HepG2 (cell line): ENCODE measurements around the gene SLC28A3. TPM values are rescaled to one million over a fixed set of nuclear protein-coding genes. Genes with fewer than 3 reads are reported as not detected.

Source experiments
- ATAC-seq: fragments of 200-7000 bp; cut with Tn5 transposase; 3 replicates; pipeline ENCODE4 v1.9.1; 2020; ENCODE audit warnings: mild to moderate bottlenecking, moderate library complexity
- BruUV-seq: library from RNA; stranded (reverse); fragments of 400-500 nt; replicated peaks from 2 replicates; lab custom pipeline; 2021; lab: Mats Ljungman, UMichigan
- CTCF ChIA-PET: fragments of 300-600 bp; formaldehyde crosslinking; extraction: SDS; loops from one replicate; lab custom pipeline; 2021; ENCODE audit warnings: low total read pairs, inconsistent platforms, low intra/inter-chr PET ratio; lab: Yijun Ruan, JAX
- POLR2A ChIA-PET: fragments of 350-600 bp; sonication (Branson Sonifier 250); formaldehyde crosslinking; loops from one replicate; lab custom pipeline; 2020; ENCODE audit warnings: antibody characterized with exemption, inconsistent platforms; lab: Yijun Ruan, JAX
- DNase-seq: peaks from one replicate; pipeline ENCODE4 v3.0.0-alpha.2; 2015; ENCODE audit warnings: low spot score
- FAIRE-seq: peaks from 3 replicates; lab custom pipeline; 2011; peaks lifted over from hg19 to GRCh38; lab: Jason Lieb, UNC
- H2AFZ ChIP-seq: one replicate; pipeline ENCODE4 v1.6.1; 2011; ENCODE audit warnings: low read length, inconsistent platforms
- H3K27ac ChIP-seq: fragments of 300-600 bp; 3 replicates; pipeline ENCODE4 v1.8.0; 2011; ENCODE audit warnings: mixed run types, mild to moderate bottlenecking, mixed read lengths, low read length, inconsistent platforms; ENCODE audit not compliant: insufficient read depth; ENCODE audit errors: extremely low read length
- H3K27me3 ChIP-seq, 2 experiments: fragments of 200-600 bp in 1 of 2; 2 replicates in 1 of 2; 3 replicates in 1 of 2; pipeline versions ENCODE4 v1.6.0 to v1.8.0; 2011; ENCODE audit warnings: low read length in 2 of 2, mild to moderate bottlenecking in 2 of 2, moderate library complexity in 2 of 2, inconsistent platforms in 1 of 2; ENCODE audit not compliant: insufficient read depth in 2 of 2, control insufficient read depth in 1 of 2
- H3K36me3 ChIP-seq, 2 experiments: fragments of 200-600 bp in 1 of 2; replicated peaks in 1 of 2; 2 replicates in 1 of 2; 3 replicates in 1 of 2; pipeline versions ENCODE4 v1.5.1 to v1.8.0; 2011; ENCODE audit warnings: low read length in 2 of 2, inconsistent platforms in 1 of 2; ENCODE audit not compliant: insufficient read depth in 2 of 2, control insufficient read depth in 1 of 2
- H3K4me1 ChIP-seq: 2 replicates; pipeline ENCODE4 v1.5.1; 2012; ENCODE audit warnings: low read length, inconsistent platforms; ENCODE audit not compliant: insufficient read depth
- H3K4me2 ChIP-seq: 2 replicates; pipeline ENCODE4 v1.6.0; 2011; ENCODE audit warnings: low read depth, low read length, inconsistent platforms
- H3K4me3 ChIP-seq, 3 experiments: fragments of 200-600 bp in 1 of 3; sonication (generic), shearing (Covaris generic) in 1 of 3; replicated peaks in 1 of 3; 2 replicates each; pipeline ENCODE4 v1.5.1; 2011 to 2016; ENCODE audit warnings: low read length in 3 of 3, inconsistent platforms in 2 of 3, low read depth in 2 of 3, mild to moderate bottlenecking in 2 of 3, control low read depth in 1 of 3, mixed read lengths in 1 of 3; ENCODE audit not compliant: insufficient read depth in 1 of 3
- H3K79me2 ChIP-seq: one replicate; pipeline ENCODE4 v1.6.1; 2011; ENCODE audit warnings: low read length, inconsistent platforms; ENCODE audit not compliant: insufficient read depth
- H3K9ac ChIP-seq: 2 replicates; pipeline ENCODE4 v1.6.0; 2011; ENCODE audit warnings: mild to moderate bottlenecking, low read depth, low read length, inconsistent platforms; ENCODE audit not compliant: insufficient read depth
- H3K9me3 ChIP-seq: 2 replicates; pipeline ENCODE4 v1.5.1; 2012; ENCODE audit warnings: mild to moderate bottlenecking, low read length
- H4K20me1 ChIP-seq: 2 replicates; pipeline ENCODE4 v1.6.0; 2011; ENCODE audit warnings: inconsistent platforms, mild to moderate bottlenecking, low read length, moderate library complexity; ENCODE audit not compliant: insufficient read depth
- CEBPG ChIP-seq: IDR thresholded peaks from 2 replicates; pipeline ENCODE4 v1.6.1; 2016
- ELF3 ChIP-seq: IDR thresholded peaks from 2 replicates; pipeline ENCODE4 v1.6.1; 2016; ENCODE audit warnings: missing genetic modification reagents, missing compliant biosample characterization
- FOSL2 ChIP-seq: sonication (generic); formaldehyde crosslinking; IDR thresholded peaks from 2 replicates; pipeline ENCODE4 v1.4.0; 2020; ENCODE audit warnings: missing genetic modification reagents
- GATAD2A ChIP-seq: IDR thresholded peaks from 2 replicates; pipeline ENCODE4 v1.6.1; 2016
- HDAC1 ChIP-seq: sonication (generic); formaldehyde crosslinking; IDR thresholded peaks from 2 replicates; pipeline ENCODE4 v1.5.1; 2020; ENCODE audit warnings: mild to moderate bottlenecking, missing genetic modification reagents
- ISL2 ChIP-seq: sonication (generic); formaldehyde crosslinking; IDR thresholded peaks from 2 replicates; pipeline ENCODE4 v1.5.0; 2020; ENCODE audit warnings: missing genetic modification reagents
- MIXL1 ChIP-seq: IDR thresholded peaks from 2 replicates; pipeline ENCODE4 v1.6.1; 2016
- PBX2 ChIP-seq: IDR thresholded peaks from 2 replicates; pipeline ENCODE4 v1.6.1; 2016; ENCODE audit warnings: control low read depth
- SMC3 ChIP-seq: IDR thresholded peaks from 2 replicates; pipeline ENCODE4 v1.6.1; 2011; ENCODE audit warnings: low read length, improper control_type of control experiment
- ZBTB25 ChIP-seq: IDR thresholded peaks from 2 replicates; pipeline ENCODE4 v1.6.1; 2018; ENCODE audit warnings: missing genetic modification reagents
- ZNF292 ChIP-seq: sonication (generic); formaldehyde crosslinking; IDR thresholded peaks from 2 replicates; pipeline ENCODE4 v1.8.1; 2022; ENCODE audit warnings: mild to moderate bottlenecking, low read depth, missing genetic modification reagents, borderline replicate concordance
- ZNF574 ChIP-seq: sonication (generic); formaldehyde crosslinking; IDR thresholded peaks from 2 replicates; pipeline ENCODE4 v1.4.0; 2020; ENCODE audit warnings: missing genetic modification reagents
- WGBS: methylation state at CpG from one replicate; pipeline ENCODE4 v1.1.6; 2017; ENCODE audit warnings: low lambda C conversion rate; 5-methylcytosine and 5-hydroxymethylcytosine counted together
- in situ Hi-C: cut with HindIII; loops from 2 replicates; pipeline ENCODE4 v1.10.0; 2017; ENCODE audit warnings: low pct_unique_long_range_greater_than_20kb; ENCODE audit not compliant: extremely low pct_ligation_motif_present
- intact Hi-C: fragments of 100-400 bp; cut with micrococcal nuclease; formaldehyde crosslinking; loops from one replicate; pipeline ENCODE4 v1.10.0; 2022; ENCODE audit not compliant: unreplicated experiment
- polyA plus RNA-seq, 8 experiments: library from polyadenylated mRNA; depleted of rRNA in 3 of 8; stranded (reverse) in 7 of 8; unstranded in 1 of 8; fragments of >200 nt; fragmentation: Illumina TruSeq in 4 of 8; extraction: Trizol in 4 of 8; gene quantifications; 2 replicates each; pipeline versions ENCODE4 v1.2.1 to v1.2.3, GENCODE V29; 2011 to 2016; ENCODE audit warnings: low read depth in 4 of 8, missing spikeins in 1 of 8, mixed read lengths in 1 of 8; ENCODE audit not compliant: insufficient read depth in 1 of 8
- total RNA-seq, 5 experiments: library from RNA; depleted of rRNA; stranded (reverse); fragments of >200 nt; fragmentation: Illumina TruSeq; extraction: Trizol; gene quantifications; 2 replicates each; pipeline ENCODE4 v1.2.3, GENCODE V29; 2016; ENCODE audit warnings: low read depth in 1 of 5
- TF ChIP-seq, protein P1 (sequence below): sonication (generic); formaldehyde crosslinking; IDR thresholded peaks from 2 replicates; pipeline ENCODE4 v1.4.0; 2020; ENCODE audit warnings: missing genetic modification reagents, mild to moderate bottlenecking, borderline replicate concordance
- TF ChIP-seq, protein P2 (sequence below): IDR thresholded peaks from 2 replicates; pipeline ENCODE4 v1.6.1; 2016; ENCODE audit warnings: missing compliant biosample characterization, missing genetic modification reagents, borderline replicate concordance

Gene SLC28A3
- total and polyA plus RNA-seq, 2 of the 13 experiments (the other 11 are each of a cell fraction or from before 2014, with no cell fraction given): not detected

- peak; percentile 97 for ATAC-seq
- no peaks in the 10 kb centered on the region for H3K36me3 ChIP-seq
- H4K20me1 ChIP-seq: no peaks in the 10 kb centered on the region
- in situ Hi-C loops: loop anchor here (5.0 kb wide), 1 partner anchor 324 kb away; no protein-coding TSS in a partner anchor
- FAIRE-seq: peak; percentile 89
- WGBS: 37% methylated on average over 13 of the region's 13 CpGs
- H3K9me3 ChIP-seq: no peaks in the 10 kb centered on the region
- no TSS peak for BruUV-seq
- intact Hi-C loops: loop anchor here (1.0 to 10.0 kb wide), 3 partner anchors 86 to 339 kb away; partner anchors contain the start of gene KIF27
- no peak overlapping the region for H3K4me3 ChIP-seq
- H3K27ac ChIP-seq: no peak overlapping the region
- CTCF ChIA-PET: interaction anchor here (1.0 to 2.6 kb wide), 3 partner anchors 268 to 341 kb away, joined by 3 to 24 read pairs (median 8); no protein-coding TSS in a partner anchor
- DNase-seq: peak; percentile 50
- 0 out of 2 replicates have a peak overlapping the region, but pooled peaks have one; percentile 13 for H3K4me2 ChIP-seq
- H3K79me2 ChIP-seq: no peaks in the 10 kb centered on the region
- H2AFZ ChIP-seq: no peak overlapping the region
- POLR2A ChIA-PET: interaction anchor here (1.4 kb wide), 1 partner anchor 305 kb away, joined by 3 read pairs; a partner anchor contains a TSS
- no peak overlapping the region for H3K9ac ChIP-seq
- no peaks in the 10 kb centered on the region for H3K4me1 ChIP-seq
- H3K27me3 ChIP-seq: peaks cover 0 to 35% of the 10 kb centered on the region in 2 experiments; a peak in 4 of 5 replicates
- TF ChIP-seq CEBPG (CRISPR knock-in tag): 0 out of 2 replicates have a peak, but pooled peaks have one; percentile 13
- TF ChIP-seq ISL2 (CRISPR knock-in tag): 0 out of 2 replicates have a peak, but pooled peaks have one; percentile 18
- TF ChIP-seq SMC3: peak; percentile 85
- 0 out of 2 replicates have a peak, but pooled peaks have one; percentile 17 for TF ChIP-seq GATAD2A (CRISPR knock-in tag)
- TF ChIP-seq, protein P1, sequence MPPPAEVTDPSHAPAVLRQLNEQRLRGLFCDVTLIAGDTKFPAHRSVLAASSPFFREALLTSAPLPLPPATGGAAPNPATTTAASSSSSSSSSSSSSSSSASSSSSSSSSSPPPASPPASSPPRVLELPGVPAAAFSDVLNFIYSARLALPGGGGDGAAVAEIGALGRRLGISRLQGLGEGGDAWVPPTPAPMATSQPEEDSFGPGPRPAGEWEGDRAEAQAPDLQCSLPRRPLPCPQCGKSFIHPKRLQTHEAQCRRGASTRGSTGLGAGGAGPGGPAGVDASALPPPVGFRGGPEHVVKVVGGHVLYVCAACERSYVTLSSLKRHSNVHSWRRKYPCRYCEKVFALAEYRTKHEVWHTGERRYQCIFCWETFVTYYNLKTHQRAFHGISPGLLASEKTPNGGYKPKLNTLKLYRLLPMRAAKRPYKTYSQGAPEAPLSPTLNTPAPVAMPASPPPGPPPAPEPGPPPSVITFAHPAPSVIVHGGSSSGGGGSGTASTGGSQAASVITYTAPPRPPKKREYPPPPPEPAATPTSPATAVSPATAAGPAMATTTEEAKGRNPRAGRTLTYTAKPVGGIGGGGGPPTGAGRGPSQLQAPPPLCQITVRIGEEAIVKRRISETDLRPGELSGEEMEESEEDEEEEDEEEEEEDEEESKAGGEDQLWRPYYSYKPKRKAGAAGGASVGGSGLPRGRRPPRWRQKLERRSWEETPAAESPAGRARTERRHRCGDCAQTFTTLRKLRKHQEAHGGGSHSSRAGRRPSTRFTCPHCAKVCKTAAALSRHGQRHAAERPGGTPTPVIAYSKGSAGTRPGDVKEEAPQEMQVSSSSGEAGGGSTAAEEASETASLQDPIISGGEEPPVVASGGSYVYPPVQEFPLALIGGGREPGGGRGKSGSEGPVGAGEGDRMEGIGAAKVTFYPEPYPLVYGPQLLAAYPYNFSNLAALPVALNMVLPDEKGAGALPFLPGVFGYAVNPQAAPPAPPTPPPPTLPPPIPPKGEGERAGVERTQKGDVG (CRISPR knock-in tag): no peak
- peak; percentile 80 for TF ChIP-seq ELF3 (CRISPR knock-in tag)
- TF ChIP-seq HDAC1 (CRISPR knock-in tag): 0 out of 2 replicates have a peak, but pooled peaks have one; percentile 25
- no peak for TF ChIP-seq ZNF292 (CRISPR knock-in tag)
- TF ChIP-seq FOSL2 (CRISPR knock-in tag): 0 out of 2 replicates have a peak, but pooled peaks have one; percentile 18
- no peak; the same call in 1 of the 2 replicates for TF ChIP-seq PBX2 (CRISPR knock-in tag)
- TF ChIP-seq, protein P2, sequence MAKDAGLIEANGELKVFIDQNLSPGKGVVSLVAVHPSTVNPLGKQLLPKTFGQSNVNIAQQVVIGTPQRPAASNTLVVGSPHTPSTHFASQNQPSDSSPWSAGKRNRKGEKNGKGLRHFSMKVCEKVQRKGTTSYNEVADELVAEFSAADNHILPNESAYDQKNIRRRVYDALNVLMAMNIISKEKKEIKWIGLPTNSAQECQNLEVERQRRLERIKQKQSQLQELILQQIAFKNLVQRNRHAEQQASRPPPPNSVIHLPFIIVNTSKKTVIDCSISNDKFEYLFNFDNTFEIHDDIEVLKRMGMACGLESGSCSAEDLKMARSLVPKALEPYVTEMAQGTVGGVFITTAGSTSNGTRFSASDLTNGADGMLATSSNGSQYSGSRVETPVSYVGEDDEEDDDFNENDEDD (CRISPR knock-in tag): peak; percentile 89; the same call in 1 of the 2 replicates
- 0 out of 2 replicates have a peak, but pooled peaks have one; percentile 25 for TF ChIP-seq MIXL1 (CRISPR knock-in tag)
- 0 out of 2 replicates have a peak, but pooled peaks have one; percentile 23 for TF ChIP-seq ZNF574 (CRISPR knock-in tag)
- TF ChIP-seq ZBTB25 (CRISPR knock-in tag): peak; percentile 46; the same call in 1 of the 2 replicates
These were observed 79.3 kb downstream of the SLC28A3 start for GRCh38 chr9:84261070-84261746.
